Measurements from ENCODE around the gene HEG1.

HEG1 gene

GRCh38 chr3:125072301-125072700 is 16.5 kb upstream of the HEG1 start:
- TF ChIP-seq, protein P1, sequence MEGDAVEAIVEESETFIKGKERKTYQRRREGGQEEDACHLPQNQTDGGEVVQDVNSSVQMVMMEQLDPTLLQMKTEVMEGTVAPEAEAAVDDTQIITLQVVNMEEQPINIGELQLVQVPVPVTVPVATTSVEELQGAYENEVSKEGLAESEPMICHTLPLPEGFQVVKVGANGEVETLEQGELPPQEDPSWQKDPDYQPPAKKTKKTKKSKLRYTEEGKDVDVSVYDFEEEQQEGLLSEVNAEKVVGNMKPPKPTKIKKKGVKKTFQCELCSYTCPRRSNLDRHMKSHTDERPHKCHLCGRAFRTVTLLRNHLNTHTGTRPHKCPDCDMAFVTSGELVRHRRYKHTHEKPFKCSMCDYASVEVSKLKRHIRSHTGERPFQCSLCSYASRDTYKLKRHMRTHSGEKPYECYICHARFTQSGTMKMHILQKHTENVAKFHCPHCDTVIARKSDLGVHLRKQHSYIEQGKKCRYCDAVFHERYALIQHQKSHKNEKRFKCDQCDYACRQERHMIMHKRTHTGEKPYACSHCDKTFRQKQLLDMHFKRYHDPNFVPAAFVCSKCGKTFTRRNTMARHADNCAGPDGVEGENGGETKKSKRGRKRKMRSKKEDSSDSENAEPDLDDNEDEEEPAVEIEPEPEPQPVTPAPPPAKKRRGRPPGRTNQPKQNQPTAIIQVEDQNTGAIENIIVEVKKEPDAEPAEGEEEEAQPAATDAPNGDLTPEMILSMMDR (IDR thresholded peaks at IDR 0.05; ENCODE audit: insufficient read depth, low read depth, low read length, missing control alignments): no peak
- no peak for DNase-seq (ENCODE audit: low read depth)
- H3K4me3 ChIP-seq (ENCODE audit: low read length): no peak overlapping the region

GRCh38 chr3:125069968-125070745 is 14.4 kb upstream of the HEG1 start:
- TF ChIP-seq, protein P1 (IDR thresholded peaks at IDR 0.05; ENCODE audit: insufficient read depth, low read depth, low read length, missing control alignments): no peak
- DNase-seq (ENCODE audit: low read depth): peak; percentile 50
- H3K4me3 ChIP-seq (ENCODE audit: low read length): no peak overlapping the region

DNA sequence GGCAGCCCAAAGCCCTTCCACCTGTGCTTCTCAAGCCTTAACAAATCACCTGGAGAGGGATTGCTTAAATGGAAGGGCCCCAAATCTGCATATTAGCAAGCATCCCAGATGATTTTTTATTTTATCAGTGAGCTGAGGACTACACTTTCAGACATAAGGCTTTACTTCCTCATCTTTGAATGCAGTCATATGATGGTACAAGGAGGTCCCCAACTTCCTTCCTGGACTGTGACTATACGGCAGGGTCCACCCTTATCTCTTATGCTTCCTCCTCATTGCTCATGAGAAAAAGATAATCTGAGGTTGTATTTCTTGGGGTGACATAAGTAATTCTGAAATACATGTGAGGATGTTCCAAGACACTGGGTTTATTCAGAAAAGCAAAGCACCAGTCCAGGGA is 13.7 kb upstream of the HEG1 start:
- no peak for DNase-seq (ENCODE audit: low read depth)
- TF ChIP-seq, protein P1 (IDR thresholded peaks at IDR 0.05; ENCODE audit: insufficient read depth, low read depth, low read length, missing control alignments): no peak

DNA sequence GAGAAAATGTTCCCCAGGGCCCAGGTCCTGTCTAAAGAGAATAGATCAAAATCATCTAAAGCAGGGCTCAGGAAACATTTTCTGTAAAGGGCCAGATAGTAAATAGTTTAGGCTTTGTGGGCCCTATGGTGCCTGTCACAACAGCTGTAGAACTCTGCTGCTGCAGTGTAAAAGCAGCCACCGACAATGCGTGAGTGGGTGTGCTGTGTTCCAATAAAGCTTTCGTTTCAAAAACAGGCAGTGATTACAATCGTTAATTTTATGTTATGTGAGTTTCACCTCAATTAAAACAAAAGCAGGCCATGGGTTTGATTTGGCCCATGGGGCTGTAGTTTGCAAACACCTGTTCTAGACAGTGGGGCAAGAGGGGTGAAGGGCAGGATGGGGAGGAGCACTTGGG is 12.5 kb upstream of the HEG1 start:
- no peak for DNase-seq (ENCODE audit: low read depth)
- TF ChIP-seq, protein P1 (IDR thresholded peaks at IDR 0.05; ENCODE audit: insufficient read depth, low read depth, low read length, missing control alignments): no peak
- no peak overlapping the region for H3K4me3 ChIP-seq (ENCODE audit: low read length)

More for the DNA sequence above, 13.7 kb upstream of the HEG1 start:
- H3K4me3 ChIP-seq (ENCODE audit: low read length): no peak overlapping the region

GRCh38 chr3:125067225-125067624 is 11.4 kb upstream of the HEG1 start:
- H3K4me3 ChIP-seq (ENCODE audit: low read length): no peak overlapping the region

DNA sequence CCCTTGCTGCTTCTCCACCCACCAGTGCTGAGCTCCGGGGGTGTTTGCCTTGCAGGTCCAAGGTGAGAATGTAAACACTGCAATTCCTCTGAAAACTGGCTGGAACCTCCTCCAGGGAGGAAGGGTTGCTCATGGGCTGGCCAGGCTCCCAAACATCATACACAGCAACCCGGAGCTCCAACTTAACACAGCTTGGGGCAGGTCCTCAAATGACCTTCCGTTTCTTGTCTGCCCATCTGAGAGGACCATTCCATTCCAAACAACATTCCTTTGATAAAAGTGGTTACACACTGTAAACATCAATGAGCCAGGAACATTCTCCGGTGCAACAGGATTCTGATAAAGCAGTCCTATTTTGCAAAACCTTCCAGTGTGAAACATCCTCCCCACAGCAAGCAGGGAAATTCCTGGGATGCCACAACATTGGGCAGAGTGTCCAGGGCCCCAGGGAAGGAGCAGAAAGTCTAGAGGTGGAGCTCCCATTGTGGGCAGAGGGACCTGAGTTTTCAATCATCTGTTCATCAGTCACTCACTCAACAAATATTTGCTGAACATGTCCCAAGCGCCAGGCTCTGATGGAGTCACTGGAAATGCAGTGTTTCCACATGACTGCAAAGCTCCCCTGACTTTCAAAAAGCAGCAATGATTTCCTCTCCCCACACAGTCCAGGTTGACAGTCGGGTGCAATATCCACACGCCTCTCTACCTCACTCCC is 7.3 kb upstream of the HEG1 start:
- TF ChIP-seq, protein P1 (IDR thresholded peaks at IDR 0.05; ENCODE audit: insufficient read depth, low read depth, low read length, missing control alignments): no peak
- H3K4me3 ChIP-seq (ENCODE audit: low read length): no peak overlapping the region
- peak; percentile 89 for DNase-seq (ENCODE audit: low read depth)

More at GRCh38 chr3:125067225-125067624, 11.4 kb upstream of the HEG1 start:
- TF ChIP-seq, protein P1 (IDR thresholded peaks at IDR 0.05; ENCODE audit: insufficient read depth, low read depth, low read length, missing control alignments): no peak
- peak; percentile 66 for DNase-seq (ENCODE audit: low read depth)

Data from epithelial cell of esophagus (primary cell).